Ectodermal cell (in vitro differentiated cells): Measurements from ENCODE around the gene IKBKG.
"Not testable (repeated sequence)": the region's sequence is repeated elsewhere in the genome, so short reads cannot be mapped to it uniquely, and the experiment has no call there.

Experiments
- H3K27ac ChIP-seq: 2 replicates; pipeline ENCODE4 v1.7.0; 2013; ENCODE audit warnings: mild to moderate bottlenecking, low read depth, low read length; ENCODE audit not compliant: insufficient read depth, poor library complexity, severe bottlenecking
- H3K27me3 ChIP-seq: 2 replicates; pipeline ENCODE4 v1.7.0; 2013; ENCODE audit warnings: mild to moderate bottlenecking, low read length; ENCODE audit not compliant: insufficient read depth, control insufficient read depth, poor library complexity, severe bottlenecking
- H3K36me3 ChIP-seq: one replicate; pipeline ENCODE4 v1.7.0; 2013; ENCODE audit warnings: low read length; ENCODE audit not compliant: control insufficient read depth, insufficient read depth
- H3K4me1 ChIP-seq: one replicate; pipeline ENCODE4 v1.7.0; 2013; ENCODE audit warnings: low read length; ENCODE audit not compliant: control insufficient read depth, insufficient read depth
- H3K4me3 ChIP-seq: 2 replicates; pipeline ENCODE4 v1.7.0; 2013; ENCODE audit warnings: low read depth, low read length, control low read depth; ENCODE audit not compliant: insufficient read depth
- H3K9me3 ChIP-seq: 2 replicates; pipeline ENCODE4 v1.7.0; 2013; ENCODE audit warnings: mild to moderate bottlenecking, low read length, moderate library complexity; ENCODE audit not compliant: control insufficient read depth
- WGBS, 2 experiments: methylation state at CpG; one replicate each; pipeline ENCODE4 v1.1.7; 2013; ENCODE audit warnings: missing lambda C conversion rate in 2 of 2; 5-methylcytosine and 5-hydroxymethylcytosine counted together

Gene IKBKG

GRCh38 chrX:154541589-154541895 is 5.9 kb upstream of the IKBKG start:
- Histone ChIP-seq H3K9me3 (no peaks in the 10 kb centered on the region), H3K27me3 (no peaks in the 10 kb centered on the region), H3K4me1 (no peaks in the 10 kb centered on the region), H3K27ac (no peak overlapping the region), H3K4me3 (no peak overlapping the region), H3K36me3 (no peaks in the 10 kb centered on the region)
- WGBS, 2 experiments, result 94 to 97% methylated on average over 5 of the region's 5 CpGs

GRCh38 chrX:154541896-154542722 is 5.3 kb upstream of the IKBKG start:
- Histone ChIP-seq H3K4me1 (no peaks in the 10 kb centered on the region), H3K9me3 (no peaks in the 10 kb centered on the region), H3K36me3 (no peaks in the 10 kb centered on the region), H3K27me3 (no peaks in the 10 kb centered on the region), H3K4me3 (no peak overlapping the region), H3K27ac (no peak overlapping the region)
- 88 to 94% methylated on average over 12 of the region's 12 CpGs for WGBS, 2 experiments

DNA sequence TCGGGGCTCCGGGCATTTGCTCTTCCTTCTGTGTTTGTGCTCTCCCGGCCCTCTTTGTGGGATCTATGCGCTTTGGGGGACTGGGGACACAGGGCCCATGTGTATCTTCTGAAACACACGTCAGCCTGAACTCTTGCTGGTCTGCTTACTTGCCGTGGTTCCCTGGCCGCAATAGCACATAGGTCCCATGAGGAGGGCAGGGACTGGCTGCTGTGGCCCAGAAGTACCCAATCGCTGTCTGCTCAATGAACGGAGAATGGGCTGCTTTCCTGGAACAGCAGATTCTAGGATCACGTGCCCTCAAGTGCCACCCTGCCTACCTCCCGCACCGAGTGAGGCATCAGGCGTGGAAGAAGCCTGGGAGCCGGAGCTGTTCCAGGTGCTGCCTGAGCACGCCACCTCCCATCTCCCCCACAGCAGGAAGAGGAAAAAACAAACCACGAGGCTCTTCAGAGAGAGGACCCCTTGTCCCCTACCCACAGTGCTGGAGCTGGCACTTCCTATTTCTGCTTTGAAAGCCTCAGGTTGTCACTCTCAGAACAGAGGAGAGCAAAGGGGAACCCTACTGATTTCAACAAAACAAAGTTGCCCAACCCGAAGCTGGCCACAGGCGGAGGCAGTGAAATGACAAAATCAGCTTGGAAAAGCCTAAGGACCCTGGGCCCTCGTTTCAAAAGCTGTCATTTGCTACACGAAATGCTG is 4.5 kb upstream of the IKBKG start:
- H3K4me3 ChIP-seq, result no peak overlapping the region

GRCh38 chrX:154545673-154546274 is 1.6 kb upstream of the IKBKG start:
- peak overlapping the region; percentile 76 for H3K4me3 ChIP-seq
- no peaks in the 10 kb centered on the region for H3K4me1 ChIP-seq
- no peaks in the 10 kb centered on the region for H3K36me3 ChIP-seq
- no peaks in the 10 kb centered on the region for H3K27me3 ChIP-seq
- 94 to 96% methylated on average over 17 of the region's 17 CpGs for WGBS, 2 experiments
- H3K9me3 ChIP-seq, result no peaks in the 10 kb centered on the region
- H3K27ac ChIP-seq, result no peak overlapping the region

More for the DNA sequence above, 4.5 kb upstream of the IKBKG start:
- H3K4me1 ChIP-seq, result no peaks in the 10 kb centered on the region
- no peaks in the 10 kb centered on the region for H3K9me3 ChIP-seq
- no peak overlapping the region for H3K27ac ChIP-seq
- WGBS, 2 experiments, result 88 to 93% methylated on average over 19 to 20 of the region's 20 CpGs
- H3K27me3 ChIP-seq, result no peaks in the 10 kb centered on the region
- H3K36me3 ChIP-seq, result no peaks in the 10 kb centered on the region

- H3K4me3 ChIP-seq, result peak within 1 kb of the TSS; percentile 76
- H3K27ac ChIP-seq, result peak within 1 kb of the TSS; percentile 16
- no peaks in the 10 kb centered on the region for H3K9me3 ChIP-seq
- WGBS, 2 experiments, result 1% methylated on average over 92 of the region's 92 CpGs
- H3K4me1 ChIP-seq, result no peaks in the 10 kb centered on the region
- no peaks in the 10 kb centered on the region for H3K27me3 ChIP-seq
- H3K36me3 ChIP-seq, result no peaks in the 10 kb centered on the region
These were observed 821 bp upstream of the IKBKG start, which contains the start of gene G6PD for GRCh38 chrX:154546354-154547244. G6PD (minus strand) TSS chrX:154546846; CDS start chrX:154546155, 691 bp downstream.

- Histone ChIP-seq H3K36me3 (no peaks in the 10 kb centered on the region), H3K27me3 (no peaks in the 10 kb centered on the region), H3K9me3 (no peaks in the 10 kb centered on the region), H3K4me3 (peak overlapping the region; percentile 76), H3K4me1 (no peaks in the 10 kb centered on the region), H3K27ac (peak overlapping the region; percentile 16)
- WGBS, 2 experiments, result 2 to 3% methylated on average over 9 of the region's 9 CpGs
These were observed 552 bp downstream of the IKBKG start for GRCh38 chrX:154548028-154548316.

DNA sequence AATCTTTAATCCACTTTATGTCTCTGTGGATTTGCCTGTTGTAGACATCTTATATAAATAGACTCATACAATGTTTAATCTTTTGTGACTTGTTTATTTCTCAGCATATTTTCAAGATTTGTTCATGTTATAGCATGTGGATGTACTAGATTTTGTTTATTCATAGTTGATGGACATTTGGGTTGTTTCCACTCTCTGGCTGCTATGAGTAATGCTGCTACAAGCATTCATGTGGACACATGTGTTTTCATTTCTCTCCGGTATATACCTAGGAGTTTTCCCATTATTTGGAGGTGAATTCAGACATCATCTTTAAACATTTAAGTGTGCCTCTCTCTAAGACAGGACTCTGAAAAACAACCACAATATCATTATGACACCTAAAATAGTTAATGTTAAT is 2.3 kb downstream of the IKBKG start:
- Histone ChIP-seq H3K9me3 (no peaks in the 10 kb centered on the region), H3K4me1 (no peaks in the 10 kb centered on the region), H3K36me3 (no peaks in the 10 kb centered on the region), H3K27ac (no peak overlapping the region), H3K27me3 (no peaks in the 10 kb centered on the region), H3K4me3 (no peak overlapping the region)
- WGBS, 2 experiments, result 82% methylated on average over 1 of the region's 1 CpG; no CpG with 5 or more reads in 1 of the 2 experiments

DNA sequence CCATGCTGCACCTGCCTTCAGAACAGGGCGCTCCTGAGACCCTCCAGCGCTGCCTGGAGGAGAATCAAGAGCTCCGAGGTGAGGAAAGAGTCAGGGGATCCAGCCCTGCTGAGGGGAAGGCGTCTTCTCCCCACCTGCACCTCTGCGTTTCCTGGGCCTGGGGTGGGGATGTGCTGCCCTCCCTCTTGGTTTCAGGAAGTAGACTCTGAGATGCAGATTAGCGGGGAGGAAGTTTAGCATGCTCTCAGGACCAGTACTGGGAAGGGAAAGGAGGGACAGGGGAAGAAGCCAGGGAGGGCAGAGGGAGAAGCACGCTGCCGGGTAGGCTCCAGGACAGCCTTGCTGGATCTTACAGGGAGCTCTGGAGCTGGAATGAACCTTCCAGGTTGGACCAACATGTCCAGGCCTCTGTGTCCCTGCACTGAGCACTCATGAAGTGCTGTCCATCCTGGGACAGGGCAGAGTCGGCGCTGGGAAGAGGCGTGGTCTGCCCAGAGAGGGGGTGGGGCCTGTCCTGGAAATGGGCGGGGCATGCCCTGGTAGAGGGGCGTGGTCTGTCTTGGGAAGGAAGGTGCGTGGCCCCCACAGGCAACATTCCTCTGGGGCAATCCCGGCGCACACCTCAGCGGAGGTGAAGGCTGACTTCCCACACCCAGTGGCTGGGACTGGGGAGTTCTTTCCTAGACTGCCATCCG is 4.8 kb downstream of the IKBKG start:
- H3K4me3 ChIP-seq, H3K27me3 ChIP-seq, H3K4me1 ChIP-seq, H3K36me3 ChIP-seq, H3K9me3 ChIP-seq, H3K27ac ChIP-seq: not testable (repeated sequence)
- 93 to 95% methylated on average over 8 to 9 of the region's 18 CpGs for WGBS, 2 experiments

DNA sequence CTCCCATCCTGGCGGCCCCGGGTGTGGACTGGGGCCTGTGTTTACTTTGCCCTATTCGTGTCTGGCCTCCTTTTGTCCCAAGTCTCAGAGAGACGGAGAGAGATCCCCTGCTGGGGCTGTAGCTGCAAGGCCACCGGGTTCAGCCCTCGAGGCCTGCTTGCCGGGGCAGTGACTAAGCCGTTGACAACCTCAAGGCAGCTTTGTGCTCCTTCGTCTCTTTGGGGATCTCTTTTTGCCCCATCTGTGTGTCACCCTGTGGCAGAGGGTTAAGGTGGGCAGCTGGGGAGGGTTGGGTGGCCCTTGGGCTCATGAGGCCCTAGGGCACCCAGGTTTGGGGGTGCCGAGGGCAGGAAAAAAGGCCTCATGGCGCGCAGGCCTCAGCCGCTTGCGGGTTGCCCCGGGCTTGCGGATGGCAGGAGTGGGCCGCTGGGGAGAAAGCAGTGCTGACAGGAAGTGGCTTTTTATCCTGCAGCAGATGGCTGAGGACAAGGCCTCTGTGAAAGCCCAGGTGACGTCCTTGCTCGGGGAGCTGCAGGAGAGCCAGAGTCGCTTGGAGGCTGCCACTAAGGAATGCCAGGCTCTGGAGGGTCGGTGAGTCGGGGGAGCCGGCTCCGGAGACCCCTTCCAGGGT is 10.8 kb downstream of the IKBKG start:
- not testable (repeated sequence) for H3K27me3 ChIP-seq, H3K27ac ChIP-seq, H3K36me3 ChIP-seq, H3K9me3 ChIP-seq, H3K4me1 ChIP-seq, H3K4me3 ChIP-seq
- 100% methylated on average over 4 of the region's 24 CpGs; no CpG with 5 or more reads in 1 of the 2 experiments for WGBS, 2 experiments
